Measurements from ENCODE around the gene TOM1L1.

TOM1L1 gene

DNA sequence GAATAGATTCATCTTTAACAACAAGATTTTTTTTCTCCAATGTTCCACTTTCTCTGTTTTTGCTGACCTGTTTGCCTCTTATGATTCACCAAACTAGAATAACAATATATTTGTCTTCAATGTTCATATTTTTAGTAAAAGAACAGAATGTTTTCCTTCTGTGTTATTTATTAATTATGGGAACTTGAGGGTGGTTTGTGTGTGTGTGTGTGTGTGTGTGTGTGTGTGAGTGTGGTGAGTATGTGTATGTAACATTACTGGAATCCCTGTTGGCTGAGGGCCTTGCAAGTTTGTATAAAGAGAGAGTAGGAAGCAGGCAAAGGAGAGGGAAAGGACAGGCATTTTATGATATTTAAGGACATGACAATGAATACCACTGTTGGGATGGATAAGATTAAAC lies 81.7 kb downstream of the TOM1L1 start:
- Histone ChIP-seq H3K9ac (ENCODE audit: low read length) (no peak overlapping the region), H3K4me2 (ENCODE audit: low read depth, low read length, poor library complexity, severe bottlenecking) (no peak overlapping the region), H3F3A (ENCODE audit: insufficient read depth) (no peaks in the 10 kb centered on the region), H3K27ac (ENCODE audit: low read depth, low read length) (no peak overlapping the region), H3K4me3 (ENCODE audit: insufficient read depth, low read length, poor library complexity, severe bottlenecking) (no peak overlapping the region), H2AFZ (ENCODE audit: low read depth, low read length, severe bottlenecking) (no peak overlapping the region), H4K20me1 (ENCODE audit: low read depth, low read length) (0 out of 2 replicates have a peak, but pooled peaks cover 4% of the 10 kb centered on the region), H3K9me2 (replicated peaks; ENCODE audit: insufficient read depth, low read length) (no peaks in the 10 kb centered on the region), H3K27me3 (ENCODE audit: low read length) (no peaks in the 10 kb centered on the region), H3K9me3 (ENCODE audit: insufficient read depth, low read length) (no peaks in the 10 kb centered on the region), H3K36me3 (ENCODE audit: low read length) (no peaks in the 10 kb centered on the region; the same call in 1 of the 2 replicates), H3K79me2 (ENCODE audit: insufficient read depth, low read length) (peaks cover 6% of the 10 kb centered on the region; the same call in 1 of the 2 replicates)
- TF ChIP-seq, protein P1, sequence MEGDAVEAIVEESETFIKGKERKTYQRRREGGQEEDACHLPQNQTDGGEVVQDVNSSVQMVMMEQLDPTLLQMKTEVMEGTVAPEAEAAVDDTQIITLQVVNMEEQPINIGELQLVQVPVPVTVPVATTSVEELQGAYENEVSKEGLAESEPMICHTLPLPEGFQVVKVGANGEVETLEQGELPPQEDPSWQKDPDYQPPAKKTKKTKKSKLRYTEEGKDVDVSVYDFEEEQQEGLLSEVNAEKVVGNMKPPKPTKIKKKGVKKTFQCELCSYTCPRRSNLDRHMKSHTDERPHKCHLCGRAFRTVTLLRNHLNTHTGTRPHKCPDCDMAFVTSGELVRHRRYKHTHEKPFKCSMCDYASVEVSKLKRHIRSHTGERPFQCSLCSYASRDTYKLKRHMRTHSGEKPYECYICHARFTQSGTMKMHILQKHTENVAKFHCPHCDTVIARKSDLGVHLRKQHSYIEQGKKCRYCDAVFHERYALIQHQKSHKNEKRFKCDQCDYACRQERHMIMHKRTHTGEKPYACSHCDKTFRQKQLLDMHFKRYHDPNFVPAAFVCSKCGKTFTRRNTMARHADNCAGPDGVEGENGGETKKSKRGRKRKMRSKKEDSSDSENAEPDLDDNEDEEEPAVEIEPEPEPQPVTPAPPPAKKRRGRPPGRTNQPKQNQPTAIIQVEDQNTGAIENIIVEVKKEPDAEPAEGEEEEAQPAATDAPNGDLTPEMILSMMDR (IDR thresholded peaks at IDR 0.05; ENCODE audit: insufficient read depth, low read length, poor library complexity, severe bottlenecking), result no peak
- no peak for TF ChIP-seq EZH2phosphoT487 (conservative IDR thresholded peaks at IDR 0.05; ENCODE audit: low read length)

DNA sequence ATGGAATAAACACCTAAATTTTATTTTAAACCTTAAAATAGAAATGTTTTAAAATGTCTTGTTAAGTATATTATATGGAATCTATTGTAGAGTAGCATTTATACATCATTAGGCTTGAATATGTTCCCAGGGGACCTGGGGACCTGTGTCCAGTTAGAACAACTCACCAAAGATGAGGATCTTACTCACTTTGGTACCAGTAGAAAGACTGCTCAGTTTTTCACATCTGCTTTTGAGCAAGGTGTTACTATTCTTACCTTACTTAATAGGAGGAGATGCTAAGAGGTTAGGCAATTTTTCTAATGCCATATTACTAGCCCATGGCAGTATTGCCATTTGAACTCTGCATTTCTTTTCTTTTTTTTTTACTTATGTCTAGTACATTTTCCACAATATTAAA lies 82.6 kb downstream of the TOM1L1 start:
- Histone ChIP-seq H3F3A (ENCODE audit: insufficient read depth) (no peaks in the 10 kb centered on the region), H3K79me2 (ENCODE audit: insufficient read depth, low read length) (0 out of 2 replicates have a peak, but pooled peaks cover 1% of the 10 kb centered on the region), H3K27me3 (ENCODE audit: low read length) (no peaks in the 10 kb centered on the region), H4K20me1 (ENCODE audit: low read depth, low read length) (0 out of 2 replicates have a peak, but pooled peaks cover 3% of the 10 kb centered on the region), H3K9me2 (replicated peaks; ENCODE audit: insufficient read depth, low read length) (no peaks in the 10 kb centered on the region), H3K9ac (ENCODE audit: low read length) (no peak overlapping the region), H3K4me2 (ENCODE audit: low read depth, low read length, poor library complexity, severe bottlenecking) (no peak overlapping the region), H3K36me3 (ENCODE audit: low read length) (no peaks in the 10 kb centered on the region; the same call in 1 of the 2 replicates), H3K9me3 (ENCODE audit: insufficient read depth, low read length) (no peaks in the 10 kb centered on the region), H3K27ac (ENCODE audit: low read depth, low read length) (no peak overlapping the region), H3K4me3 (ENCODE audit: insufficient read depth, low read length, poor library complexity, severe bottlenecking) (no peak overlapping the region), H2AFZ (ENCODE audit: low read depth, low read length, severe bottlenecking) (no peak overlapping the region)
- TF ChIP-seq, protein P1 (IDR thresholded peaks at IDR 0.05; ENCODE audit: insufficient read depth, low read length, poor library complexity, severe bottlenecking), result no peak
- no peak for TF ChIP-seq EZH2phosphoT487 (conservative IDR thresholded peaks at IDR 0.05; ENCODE audit: low read length)

DNA sequence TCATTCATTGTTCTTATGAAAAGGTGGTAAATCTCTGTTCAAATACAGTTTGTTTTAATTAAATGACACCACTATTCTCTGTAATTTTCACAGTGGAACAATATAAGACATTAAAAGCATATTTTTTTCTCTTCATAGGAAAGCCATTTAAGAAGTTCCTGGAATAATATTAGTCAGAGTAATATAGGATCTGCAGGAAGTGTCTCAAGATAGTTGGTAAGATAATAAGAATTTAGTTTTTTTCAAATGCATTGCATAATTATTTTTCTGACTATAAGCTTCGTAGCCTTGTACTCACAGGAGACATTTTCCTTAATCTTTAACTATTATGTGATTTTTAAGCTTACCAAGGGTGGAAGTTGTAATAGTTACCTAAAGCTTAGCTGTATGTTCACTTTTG lies 84.8 kb downstream of the TOM1L1 start:
- Histone ChIP-seq H3K4me2 (ENCODE audit: low read depth, low read length, poor library complexity, severe bottlenecking) (no peak overlapping the region), H3K79me2 (ENCODE audit: insufficient read depth, low read length) (no peaks in the 10 kb centered on the region), H3F3A (ENCODE audit: insufficient read depth) (no peaks in the 10 kb centered on the region), H3K4me3 (ENCODE audit: insufficient read depth, low read length, poor library complexity, severe bottlenecking) (no peak overlapping the region), H3K9me2 (replicated peaks; ENCODE audit: insufficient read depth, low read length) (no peaks in the 10 kb centered on the region), H2AFZ (ENCODE audit: low read depth, low read length, severe bottlenecking) (no peak overlapping the region), H3K9ac (ENCODE audit: low read length) (no peak overlapping the region), H3K27me3 (ENCODE audit: low read length) (no peaks in the 10 kb centered on the region), H3K27ac (ENCODE audit: low read depth, low read length) (no peak overlapping the region), H4K20me1 (ENCODE audit: low read depth, low read length) (no peaks in the 10 kb centered on the region), H3K9me3 (ENCODE audit: insufficient read depth, low read length) (no peaks in the 10 kb centered on the region), H3K36me3 (ENCODE audit: low read length) (no peaks in the 10 kb centered on the region)
- TF ChIP-seq, protein P1 (IDR thresholded peaks at IDR 0.05; ENCODE audit: insufficient read depth, low read length, poor library complexity, severe bottlenecking), result no peak
- TF ChIP-seq EZH2phosphoT487 (conservative IDR thresholded peaks at IDR 0.05; ENCODE audit: low read length), result no peak
